22Rv1 (cell line): ENCODE results near the gene RIPOR1.

Source experiments
- CTCF ChIP-seq: fragments of 450-650 bp; IDR thresholded peaks from 2 replicates; pipeline ENCODE4 v1.5.1; 2017; ENCODE audit warnings: mild to moderate bottlenecking
- ZFX ChIP-seq: fragments of 450-650 bp; IDR thresholded peaks from 2 replicates; pipeline ENCODE4 v1.6.1; 2017; ENCODE audit warnings: antibody characterized with exemption, borderline replicate concordance

GRCh38 chr16:67579686-67580085 lies 51.1 kb downstream of the RIPOR1 start:
- TF ChIP-seq CTCF: no peak
- TF ChIP-seq ZFX: no peak
